Measurements from ENCODE around the gene DAPK1.

DAPK1 gene

GRCh38 chr9:87615136-87615535 is 117.5 kb downstream of the DAPK1 start:
- no peaks in the 10 kb centered on the region for H3K27me3 ChIP-seq
- no peak for TF ChIP-seq CTCF (IDR thresholded peaks at IDR 0.05)
- peaks cover 0 to 7% (median 0%) of the 10 kb centered on the region in 3 donors for H3K36me3 ChIP-seq
- intact Hi-C loops (cut with DNase I; ENCODE audit: low total_unique reads) = no loop called here
- peaks cover 0 to 7% (median 0%) of the 10 kb centered on the region in 3 donors for H3K9me3 ChIP-seq
- no peak overlapping the region for H3K27ac ChIP-seq
- peaks cover 0 to 3% (median 0%) of the 10 kb centered on the region in 4 donors for H3K4me1 ChIP-seq
- no peak for DNase-seq
- H3K4me3 ChIP-seq = no peak overlapping the region

GRCh38 chr9:87615547-87616148 is 118.0 kb downstream of the DAPK1 start:
- H3K4me3 ChIP-seq = no peak overlapping the region
- TF ChIP-seq CTCF (IDR thresholded peaks at IDR 0.05) = no peak
- no peak overlapping the region for H3K27ac ChIP-seq
- H3K27me3 ChIP-seq = no peaks in the 10 kb centered on the region
- H3K4me1 ChIP-seq = no peaks in the 10 kb centered on the region
- intact Hi-C loops (cut with DNase I; ENCODE audit: low total_unique reads) = no loop called here
- H3K9me3 ChIP-seq = peaks cover 0 to 7% (median 0%) of the 10 kb centered on the region in 3 donors
- peaks cover 0 to 7% (median 0%) of the 10 kb centered on the region in 3 donors for H3K36me3 ChIP-seq
- no peak for DNase-seq

GRCh38 chr9:87618226-87618625 is 120.6 kb downstream of the DAPK1 start:
- Histone ChIP-seq H3K27ac (no peak overlapping the region), H3K9me3 (peaks cover 0 to 7% (median 0%) of the 10 kb centered on the region in 3 donors), H3K4me1 (no peaks in the 10 kb centered on the region), H3K4me3 (no peak overlapping the region), H3K36me3 (peaks cover 0 to 7% (median 0%) of the 10 kb centered on the region in 3 donors), H3K27me3 (no peaks in the 10 kb centered on the region)
- intact Hi-C loops (cut with DNase I; ENCODE audit: low total_unique reads) = no loop called here
- no peak for DNase-seq
- TF ChIP-seq CTCF (IDR thresholded peaks at IDR 0.05) = no peak

- H3K4me1 ChIP-seq = no peaks in the 10 kb centered on the region
- no peak for TF ChIP-seq CTCF (IDR thresholded peaks at IDR 0.05)
- intact Hi-C loops (cut with DNase I; ENCODE audit: low total_unique reads) = no loop called here
- no peak overlapping the region for H3K4me3 ChIP-seq
- no peak overlapping the region for H3K27ac ChIP-seq
- no peak for DNase-seq
- H3K36me3 ChIP-seq = peaks cover 0 to 8% (median 0%) of the 10 kb centered on the region in 3 donors
- no peaks in the 10 kb centered on the region for H3K27me3 ChIP-seq
- peaks cover 0 to 7% (median 0%) of the 10 kb centered on the region in 3 donors for H3K9me3 ChIP-seq
Measured at GRCh38 chr9:87618931-87619330, 121.3 kb downstream of the DAPK1 start.

GRCh38 chr9:87619346-87619745 is 121.7 kb downstream of the DAPK1 start:
- no peak for TF ChIP-seq CTCF (IDR thresholded peaks at IDR 0.05)
- Histone ChIP-seq H3K4me1 (no peaks in the 10 kb centered on the region), H3K4me3 (no peak overlapping the region), H3K27me3 (no peaks in the 10 kb centered on the region), H3K9me3 (peaks cover 0 to 7% (median 0%) of the 10 kb centered on the region in 3 donors), H3K36me3 (peaks cover 0 to 12% (median 0%) of the 10 kb centered on the region in 3 donors), H3K27ac (no peak overlapping the region)
- intact Hi-C loops (cut with DNase I; ENCODE audit: low total_unique reads) = no loop called here
- DNase-seq = no peak

Data from tibial artery (tissue), 4 donors.